Measurements from ENCODE around the gene KRT82.

DNA sequence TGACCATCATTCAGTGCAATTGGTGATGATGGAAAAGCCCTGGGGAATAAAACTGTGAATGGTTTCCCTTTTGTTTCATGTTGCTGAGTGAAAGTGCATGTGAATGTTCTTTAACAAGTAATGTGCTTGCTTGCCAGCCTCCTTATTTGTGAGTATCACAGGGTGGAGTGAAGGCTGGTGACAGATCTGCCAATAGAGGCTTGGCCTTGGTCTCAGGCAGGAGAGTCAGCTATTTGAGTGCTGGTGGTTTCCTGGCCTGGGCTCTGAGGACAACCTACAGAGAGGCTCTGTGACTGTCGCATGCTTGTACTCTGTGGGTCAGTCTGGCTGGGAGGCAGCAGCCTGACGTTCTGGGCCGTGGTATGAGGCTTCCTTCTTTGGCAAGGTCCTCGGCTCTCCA, 59.5 kb downstream of the KRT82 start:
- TF ChIP-seq EP300 (IDR thresholded peaks at IDR 0.05; ENCODE audit: low read depth) (no peak), POLR2A (IDR thresholded peaks at IDR 0.05) (no peak), CTCF (IDR thresholded peaks at IDR 0.05) (no peak), POLR2AphosphoS5 (IDR thresholded peaks at IDR 0.05) (no peak)

Measured in transverse colon (tissue), 4 donors.